Mononuclear cell (primary cell): ENCODE results near the gene CLIC1. TPM values are rescaled to one million over a fixed set of nuclear protein-coding genes. Genes with fewer than 3 reads are reported as not detected.

Experiments used
- H3K27me3 ChIP-seq: 2 replicates; pipeline ENCODE4 v1.6.0; 2011; ENCODE audit warnings: low read length, control low read depth; ENCODE audit not compliant: insufficient read depth
- H3K4me1 ChIP-seq: 2 replicates; pipeline ENCODE4 v1.5.1; 2011; ENCODE audit warnings: mild to moderate bottlenecking, low read length, control low read depth; ENCODE audit not compliant: insufficient read depth
- H3K4me3 ChIP-seq: 2 replicates; pipeline ENCODE4 v1.5.1; 2011; ENCODE audit warnings: mild to moderate bottlenecking, low read length, moderate library complexity
- H3K9me3 ChIP-seq: 2 replicates; pipeline ENCODE4 v1.5.1; 2011; ENCODE audit warnings: low read depth, mild to moderate bottlenecking, control low read depth, low read length
- total RNA-seq: library from RNA; depleted of rRNA; stranded (reverse); fragments of >200 nt; gene quantifications from one replicate; pipeline ENCODE4 v1.2.3, GENCODE V29; 2012

Gene CLIC1
- total RNA-seq = 421 TPM

DNA sequence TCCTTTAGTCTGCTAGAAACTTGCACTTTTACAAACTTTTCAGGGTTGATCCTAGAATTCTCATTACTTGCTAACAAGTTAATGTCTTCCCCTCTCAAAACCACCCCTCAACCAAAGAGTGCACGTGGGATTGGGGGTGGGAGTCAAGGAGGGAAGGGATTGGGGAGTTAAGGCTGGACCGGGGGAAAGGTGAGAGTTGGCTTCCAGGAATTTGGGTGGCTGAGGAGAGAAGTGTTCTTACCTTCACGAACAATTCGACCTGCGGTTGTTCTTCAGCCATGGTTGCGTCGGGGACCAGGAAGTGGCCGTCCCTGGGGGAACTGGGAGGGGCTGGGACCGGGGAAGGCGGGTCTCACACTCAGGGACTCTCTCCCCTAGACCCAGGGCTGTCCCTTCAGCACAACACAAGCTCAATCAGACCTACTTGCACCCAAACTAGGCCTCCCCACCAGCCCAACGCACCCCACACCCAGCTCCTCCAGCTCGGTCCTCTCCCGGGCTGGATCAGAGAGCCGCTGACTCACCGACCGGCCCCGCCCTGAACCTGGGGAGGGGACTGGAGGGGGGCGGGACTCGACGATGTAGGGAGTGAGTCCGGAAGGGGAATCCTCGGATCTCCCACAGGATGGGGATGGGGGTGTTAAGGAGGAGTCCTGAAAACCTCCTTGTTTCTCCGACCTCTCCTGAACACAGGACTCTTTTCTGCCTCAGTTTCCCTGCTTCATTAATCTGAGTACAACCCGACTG, at the start of gene CLIC1:
TSS of gene CLIC1 (minus strand) at position 510 of the 747 bp plus-strand sequence. CDS start at position 280, 230 bp downstream.
- Histone ChIP-seq H3K9me3 (no peaks in the 10 kb centered on the region), H3K4me1 (peaks cover 72% of the 10 kb centered on the region), H3K27me3 (no peaks in the 10 kb centered on the region), H3K4me3 (peak within 1 kb of the TSS; percentile 92)

DNA sequence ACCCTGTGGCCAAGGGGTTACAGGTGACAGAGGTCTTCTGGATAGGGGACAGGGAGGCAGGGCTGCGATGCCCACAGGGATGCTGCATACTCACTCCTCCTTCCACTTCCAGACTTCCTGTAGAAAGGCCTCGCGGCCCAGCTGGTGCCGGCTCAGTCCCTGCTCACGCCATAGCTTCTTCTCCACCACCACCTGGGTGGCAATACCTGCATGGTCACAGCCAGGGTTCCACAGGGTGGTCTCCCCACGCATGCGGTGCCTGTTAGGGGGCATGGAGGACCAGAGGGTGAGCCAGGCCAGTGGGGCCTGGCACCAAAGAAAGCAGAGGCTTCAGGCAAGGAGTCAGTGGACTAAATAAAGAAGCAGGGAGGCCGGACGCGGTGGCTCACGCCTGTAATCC, 49.1 kb upstream of the CLIC1 start:
- no peaks in the 10 kb centered on the region for H3K27me3 ChIP-seq
- no peak overlapping the region for H3K4me3 ChIP-seq
- no peaks in the 10 kb centered on the region for H3K9me3 ChIP-seq
- H3K4me1 ChIP-seq = peaks cover 3% of the 10 kb centered on the region

DNA sequence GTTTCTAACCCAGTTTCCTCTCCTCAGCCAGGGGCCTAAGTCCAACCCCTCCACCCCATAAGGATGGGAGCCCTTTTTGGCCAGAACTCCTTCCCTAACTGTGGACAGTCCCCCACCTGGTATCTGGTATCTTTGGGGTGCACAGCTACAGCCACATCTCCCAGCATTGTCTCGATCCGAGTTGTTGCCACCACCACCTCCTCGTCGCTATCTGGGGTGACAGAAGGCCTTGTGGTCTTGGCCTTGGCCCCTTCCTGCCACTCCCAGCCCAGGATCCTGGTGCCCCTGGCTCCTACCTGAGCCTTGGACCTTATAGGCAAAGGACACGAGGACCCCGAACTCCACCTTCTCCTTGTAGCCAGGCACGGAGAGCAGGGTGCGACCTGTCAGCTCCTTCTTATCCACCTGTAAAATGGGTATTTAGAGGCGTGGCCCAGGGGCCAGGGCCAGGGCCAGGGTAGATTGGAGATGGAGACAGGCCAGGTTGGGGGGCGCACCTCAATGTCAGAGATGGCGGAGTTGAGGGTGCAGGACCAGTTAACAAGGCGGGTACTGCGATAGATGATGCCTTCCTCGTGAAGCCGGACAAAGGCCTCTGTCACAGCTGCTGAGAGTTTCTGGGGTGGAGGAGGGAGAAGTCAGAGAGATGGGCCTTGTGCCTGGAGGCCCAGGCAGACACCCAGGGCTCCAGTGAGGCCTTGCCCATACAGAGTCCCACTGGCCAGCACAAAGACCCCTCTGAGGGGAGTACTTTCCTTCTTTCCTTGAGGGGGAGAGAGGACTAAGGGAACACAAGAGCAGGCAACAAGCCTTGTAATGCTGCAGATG, 48.0 kb upstream of the CLIC1 start:
- no peaks in the 10 kb centered on the region for H3K27me3 ChIP-seq
- H3K4me3 ChIP-seq = no peak overlapping the region
- H3K9me3 ChIP-seq = no peaks in the 10 kb centered on the region
- H3K4me1 ChIP-seq = no peaks in the 10 kb centered on the region

DNA sequence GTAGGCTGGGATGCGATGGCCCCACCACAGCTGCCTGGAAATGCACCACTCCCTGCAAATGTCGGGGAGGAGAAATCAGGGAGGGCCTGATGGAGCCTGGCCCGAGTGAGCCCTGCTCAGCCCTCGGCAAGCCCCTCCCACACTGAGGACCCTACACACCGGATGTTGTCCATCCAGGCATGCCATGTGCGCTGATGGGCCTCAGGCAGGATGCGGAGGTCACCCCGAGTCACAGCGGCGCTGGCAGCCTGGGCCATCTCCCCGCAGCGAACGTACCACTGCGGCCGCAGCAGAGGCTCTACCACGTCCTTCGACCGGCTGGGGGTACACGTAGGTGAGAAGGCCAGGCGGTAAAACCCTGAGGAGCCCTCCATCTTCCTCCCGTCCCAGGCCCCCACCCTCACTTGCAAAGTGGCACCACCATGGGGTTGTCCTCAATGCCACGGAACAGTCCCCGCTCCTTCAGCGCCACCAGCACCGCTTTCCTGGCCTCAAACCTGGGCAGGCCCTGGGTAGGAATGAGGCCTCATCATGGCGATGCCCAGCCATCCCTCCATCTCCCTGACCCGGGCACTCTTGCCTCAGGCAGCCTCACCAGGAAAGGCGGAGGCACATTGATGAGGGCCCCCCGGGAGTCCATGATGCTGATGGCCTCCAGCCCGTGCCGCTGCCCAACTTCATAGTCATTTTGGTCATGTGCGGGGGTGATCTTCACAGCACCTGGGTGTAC, 46.0 kb upstream of the CLIC1 start:
- no peaks in the 10 kb centered on the region for H3K9me3 ChIP-seq
- no peaks in the 10 kb centered on the region for H3K27me3 ChIP-seq
- H3K4me3 ChIP-seq = no peak overlapping the region
- peaks cover 3% of the 10 kb centered on the region for H3K4me1 ChIP-seq

DNA sequence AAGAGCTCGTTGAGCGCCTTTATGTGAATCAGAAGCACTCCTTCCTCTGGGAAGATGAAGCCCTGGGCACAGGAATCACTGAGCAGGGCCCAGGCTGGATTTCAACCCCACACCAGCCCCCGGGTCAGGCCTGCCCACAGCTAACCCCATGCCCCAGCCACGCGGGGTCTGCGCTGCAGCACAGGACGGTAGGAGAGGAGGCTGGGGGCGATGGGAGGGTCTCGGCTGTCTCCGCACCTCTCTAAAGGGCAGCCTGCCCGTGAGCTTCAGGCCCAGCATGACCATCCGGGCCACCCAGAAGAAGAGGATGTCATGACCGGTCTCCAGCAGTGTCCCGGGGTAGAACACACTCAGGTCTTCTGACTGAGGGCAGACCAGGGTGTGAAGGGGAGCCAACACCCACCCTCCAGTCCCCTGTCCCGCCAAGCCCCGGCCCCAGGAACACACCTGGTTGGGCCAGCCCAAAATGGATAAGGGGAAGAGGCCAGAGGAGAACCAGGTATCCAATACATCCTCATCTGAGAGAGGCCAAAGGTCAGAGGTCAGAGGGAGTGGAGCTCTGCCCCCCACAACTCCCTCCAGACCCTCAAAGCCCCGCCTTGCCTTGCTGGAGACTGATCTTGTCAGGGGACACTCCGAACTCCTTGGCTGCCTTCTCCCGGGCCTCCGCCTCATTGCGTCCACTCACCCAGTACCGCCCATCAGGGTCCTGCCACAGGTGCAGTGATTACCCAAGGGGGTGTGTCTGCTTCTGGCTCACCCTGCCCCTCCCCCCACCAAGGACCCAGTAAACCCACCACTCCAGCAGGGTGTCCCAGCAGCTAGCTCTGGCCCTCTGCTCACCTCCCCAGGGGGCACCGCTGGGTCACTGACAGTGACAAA, 45.2 kb upstream of the CLIC1 start:
- Histone ChIP-seq H3K4me3 (no peak overlapping the region), H3K4me1 (peaks cover 11% of the 10 kb centered on the region), H3K9me3 (no peaks in the 10 kb centered on the region), H3K27me3 (no peaks in the 10 kb centered on the region)

DNA sequence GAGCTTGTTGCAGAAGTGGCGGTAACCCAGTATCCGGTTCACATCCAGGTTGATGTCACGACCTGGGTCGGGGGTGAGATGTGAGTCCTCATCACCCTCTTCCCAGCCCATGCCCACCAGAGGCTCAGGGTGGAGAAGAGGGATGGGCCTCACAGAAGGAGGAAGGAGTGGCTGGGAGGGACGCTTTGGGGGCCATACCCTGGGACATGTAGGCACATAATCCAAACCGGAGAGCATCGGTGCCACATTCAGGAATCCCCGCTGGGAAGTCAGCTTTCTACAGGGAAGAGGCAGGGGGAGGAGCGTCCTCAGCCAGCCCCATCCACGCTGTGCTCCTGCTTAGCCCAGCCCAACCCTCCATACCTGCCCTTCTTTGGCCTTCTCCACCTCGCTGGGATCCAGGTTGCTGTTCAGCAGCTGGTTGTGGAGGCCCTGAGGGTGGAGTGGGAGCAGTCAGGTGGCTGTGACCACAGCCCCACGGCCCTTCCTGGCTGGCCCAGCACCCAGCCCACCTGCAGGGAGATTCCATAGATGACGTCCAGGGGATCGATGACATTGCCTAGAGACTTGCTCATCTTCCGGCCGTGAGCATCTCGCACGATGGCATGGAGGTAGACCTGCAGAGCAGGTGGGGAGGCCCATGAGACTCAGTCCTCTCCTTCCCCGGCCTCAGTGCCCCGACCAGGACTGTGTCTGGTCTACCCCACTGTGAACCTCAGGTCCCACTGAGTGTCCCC, 44.3 kb upstream of the CLIC1 start:
- Histone ChIP-seq H3K4me3 (no peak overlapping the region), H3K27me3 (no peaks in the 10 kb centered on the region), H3K9me3 (no peaks in the 10 kb centered on the region), H3K4me1 (peaks cover 16% of the 10 kb centered on the region)

DNA sequence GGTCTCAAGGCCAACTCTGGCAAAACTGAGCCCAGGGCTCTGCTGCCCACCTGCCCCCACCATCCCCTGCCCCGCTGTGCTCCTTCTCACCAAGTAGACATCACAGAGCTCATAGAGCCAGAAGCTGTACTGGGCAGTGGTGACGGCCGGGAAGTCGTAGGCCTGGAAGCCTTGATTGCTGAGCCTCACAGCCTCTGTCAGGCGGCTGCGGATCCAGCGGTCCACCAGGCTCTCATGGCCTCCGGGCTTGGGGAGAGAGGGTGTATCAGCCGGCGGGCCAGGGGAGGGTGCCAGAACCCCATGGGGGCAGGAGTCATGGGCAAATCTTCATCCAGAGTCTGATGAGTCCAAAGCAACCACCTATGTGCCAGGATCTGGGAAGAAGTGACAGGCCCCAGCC, 43.6 kb upstream of the CLIC1 start:
- Histone ChIP-seq H3K9me3 (no peaks in the 10 kb centered on the region), H3K4me3 (no peak overlapping the region), H3K27me3 (no peaks in the 10 kb centered on the region), H3K4me1 (peaks cover 16% of the 10 kb centered on the region)

DNA sequence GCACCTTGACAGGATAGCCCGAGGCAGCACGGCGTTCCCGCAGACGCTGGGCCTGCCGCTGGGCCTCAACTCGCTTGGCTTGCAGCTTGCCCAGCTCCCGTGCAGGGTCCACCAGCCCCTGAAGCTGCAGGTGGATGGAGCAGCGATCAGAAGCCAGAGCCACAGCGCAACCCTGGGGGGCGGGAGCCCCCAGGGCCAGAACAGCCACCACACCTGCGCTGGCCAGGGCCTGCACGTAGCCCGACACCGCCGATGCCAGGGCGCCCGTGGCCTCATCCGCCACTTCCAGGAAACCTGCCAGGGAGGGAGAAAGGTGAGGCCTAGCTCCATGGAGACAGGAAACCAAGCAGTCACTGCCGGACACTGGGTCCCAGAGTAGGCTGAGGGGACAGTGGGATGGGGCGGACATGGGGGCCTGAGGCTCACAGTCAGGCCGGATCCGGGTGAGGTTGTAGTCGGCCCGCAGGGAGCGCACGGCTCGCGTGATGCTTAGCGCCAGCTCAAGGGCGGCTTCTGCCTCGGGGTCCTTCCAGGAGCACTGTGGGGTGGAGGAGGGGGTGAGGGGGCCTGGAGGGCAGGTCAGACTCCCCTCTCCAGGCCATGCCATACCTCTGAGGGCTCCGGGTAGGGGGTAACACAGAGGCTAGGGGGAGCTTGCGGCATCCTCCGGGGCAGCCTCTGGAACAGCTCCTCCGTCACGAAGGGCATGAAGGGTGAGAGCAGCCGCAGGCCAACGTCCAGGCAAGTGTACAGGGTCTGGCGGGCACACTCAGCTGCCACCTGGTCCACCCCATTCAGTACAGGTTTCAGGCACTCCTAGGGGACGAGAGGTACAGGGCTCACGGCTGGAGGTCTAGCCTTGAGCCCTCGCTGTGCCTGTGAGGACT, 42.9 kb upstream of the CLIC1 start:
- Histone ChIP-seq H3K4me3 (no peak overlapping the region), H3K4me1 (peaks cover 16% of the 10 kb centered on the region), H3K9me3 (no peaks in the 10 kb centered on the region), H3K27me3 (no peaks in the 10 kb centered on the region)

DNA sequence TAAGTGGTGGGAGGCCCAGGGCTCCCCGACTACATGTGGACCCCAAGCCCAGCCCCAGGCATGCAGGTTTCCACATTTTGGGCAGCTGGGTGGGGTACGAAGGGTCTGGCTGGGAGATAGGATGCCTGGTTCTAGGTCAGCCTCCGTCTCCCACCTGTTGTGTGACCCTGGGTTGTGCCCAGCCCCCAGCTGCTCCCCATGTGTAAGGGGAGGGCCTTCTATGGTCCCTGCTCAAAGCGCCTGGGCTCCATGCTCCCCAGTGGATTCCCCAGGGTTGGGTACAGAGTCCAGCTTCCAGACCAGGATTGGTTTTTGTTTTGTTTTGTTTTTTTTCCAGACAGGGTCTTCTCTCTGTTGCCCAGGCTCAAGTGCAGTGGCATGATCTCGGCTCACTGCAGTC, 41.9 kb upstream of the CLIC1 start:
- Histone ChIP-seq H3K4me1 (peaks cover 20% of the 10 kb centered on the region), H3K27me3 (no peaks in the 10 kb centered on the region), H3K4me3 (no peak overlapping the region), H3K9me3 (no peaks in the 10 kb centered on the region)

DNA sequence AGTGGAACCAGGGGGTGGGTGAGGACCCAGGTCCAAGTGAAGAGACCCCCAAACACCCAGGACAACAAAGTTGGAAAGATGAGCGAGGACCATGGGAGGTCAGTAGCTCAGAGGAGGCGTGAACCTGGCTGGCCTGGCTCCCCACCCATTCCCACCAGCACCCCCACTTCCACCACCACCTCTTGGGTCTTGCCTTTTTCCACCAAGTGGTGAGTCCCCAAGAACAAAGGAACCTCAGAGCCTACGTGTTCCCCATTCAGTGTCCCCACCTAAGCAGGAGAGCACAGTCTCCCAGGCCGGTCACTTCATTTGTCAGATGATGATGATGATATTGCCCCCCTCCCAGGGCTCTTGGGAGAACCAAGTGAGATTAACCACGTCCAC, 41.3 kb upstream of the CLIC1 start:
- no peaks in the 10 kb centered on the region for H3K27me3 ChIP-seq
- H3K9me3 ChIP-seq = no peaks in the 10 kb centered on the region
- peaks cover 26% of the 10 kb centered on the region for H3K4me1 ChIP-seq
- H3K4me3 ChIP-seq = no peak overlapping the region

DNA sequence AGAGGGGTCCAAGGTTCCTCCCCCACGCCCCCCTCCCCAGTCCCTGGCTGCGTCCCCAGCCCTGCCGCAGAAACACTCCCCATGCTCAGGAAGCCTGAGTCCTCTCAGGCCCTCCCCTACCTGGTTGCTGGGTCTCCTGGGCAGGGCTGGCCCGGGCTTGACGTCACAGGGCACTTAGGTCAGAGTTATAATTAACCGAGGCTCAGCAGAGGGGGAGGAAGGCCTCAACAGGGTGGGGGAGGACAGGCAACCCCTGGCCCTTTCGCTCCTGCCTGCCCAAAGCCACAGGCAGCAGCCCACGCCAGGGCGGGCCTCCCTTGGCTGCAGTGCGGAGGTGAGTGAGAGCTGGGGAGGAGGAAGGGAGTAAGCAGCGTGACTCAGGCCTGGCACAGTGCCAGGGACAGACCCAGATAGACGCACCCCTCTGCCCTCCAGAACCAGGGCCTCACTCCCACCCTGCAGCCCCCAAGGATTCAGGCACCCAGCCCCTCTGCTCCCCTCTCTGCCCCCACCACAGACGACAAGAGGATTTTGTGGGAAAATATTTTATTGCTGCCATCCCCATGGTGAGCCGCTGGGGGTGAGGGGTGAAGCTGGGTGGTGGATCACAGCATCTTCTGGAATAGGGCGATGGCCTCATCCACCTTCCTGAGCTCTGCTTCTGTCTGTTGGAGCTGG, 40.8 kb upstream of the CLIC1 start, which contains the start of gene VWA7:
TSS of gene VWA7 (minus strand) at position 340 of the 678 bp plus-strand sequence. CDS start 549 bp downstream, outside the sequence.
- no peaks in the 10 kb centered on the region for H3K9me3 ChIP-seq
- no peak within 1 kb of the TSS for H3K4me3 ChIP-seq
- H3K27me3 ChIP-seq = no peaks in the 10 kb centered on the region
- peaks cover 30% of the 10 kb centered on the region for H3K4me1 ChIP-seq

DNA sequence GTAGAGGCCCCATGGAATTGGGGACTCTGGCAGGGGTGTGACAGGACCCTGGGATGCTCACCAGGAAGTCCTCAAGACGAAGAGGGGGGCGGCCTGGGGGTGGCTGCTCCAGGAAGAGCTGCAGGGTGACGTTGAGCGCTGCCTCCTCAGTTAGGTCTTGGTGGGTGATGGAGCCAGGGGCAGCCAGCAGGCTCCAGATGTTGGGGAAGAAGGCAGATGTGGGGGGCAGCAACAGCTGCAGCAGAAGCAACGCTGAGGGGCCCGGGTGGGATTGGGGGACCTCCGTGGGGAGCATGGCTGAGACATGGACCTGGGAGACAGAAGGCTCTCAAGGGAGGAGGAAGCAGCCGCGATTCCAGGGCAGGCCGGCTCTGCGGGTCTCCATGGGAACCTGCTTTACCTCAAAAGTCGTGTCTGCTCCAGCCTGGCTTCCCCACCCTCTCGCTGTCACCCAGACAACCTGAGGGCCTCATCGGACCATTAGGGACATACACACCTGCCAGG, 40.2 kb upstream of the CLIC1 start:
- Histone ChIP-seq H3K4me3 (no peak overlapping the region), H3K9me3 (no peaks in the 10 kb centered on the region), H3K27me3 (no peaks in the 10 kb centered on the region), H3K4me1 (peaks cover 32% of the 10 kb centered on the region)
